ENCODE measurements around the gene TERT.
"Not testable (repeated sequence)": the region's sequence is repeated elsewhere in the genome, so short reads cannot be mapped to it uniquely, and the experiment has no call there.

TERT gene

GRCh38 chr5:1230551-1230950 is 64.3 kb downstream of the TERT start:
- ATAC-seq = no peak

DNA sequence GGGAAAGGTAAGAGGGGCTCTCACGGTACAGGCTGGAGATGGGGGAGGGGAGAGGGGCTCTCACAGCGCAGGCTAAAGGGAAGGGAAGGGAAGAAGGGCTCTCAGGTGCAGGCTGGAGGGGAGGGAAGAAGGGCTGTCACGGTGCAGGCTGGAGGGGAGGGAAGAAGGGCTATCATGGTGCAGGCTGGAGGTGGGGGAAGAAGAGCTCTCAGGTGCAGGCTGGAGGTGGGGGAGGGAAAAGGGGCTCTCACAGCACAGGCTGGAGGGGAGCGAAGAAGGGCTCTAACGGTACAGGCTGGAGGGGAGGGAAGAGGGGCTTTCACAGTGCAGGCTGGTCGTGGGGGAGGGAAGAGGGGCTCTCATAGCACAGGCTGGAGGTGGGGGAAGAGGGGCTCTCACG is 65.0 kb downstream of the TERT start:
- ATAC-seq = no peak
- TF ChIP-seq TOX (CRISPR knock-in tag; IDR thresholded peaks at IDR 0.05; ENCODE audit: borderline replicate concordance) (no peak), ESRRG (CRISPR knock-in tag; IDR thresholded peaks at IDR 0.05) (no peak), SNAI2 (CRISPR knock-in tag; IDR thresholded peaks at IDR 0.05) (no peak), CSDC2 (CRISPR knock-in tag; IDR thresholded peaks at IDR 0.05) (no peak), ZNF8 (CRISPR knock-in tag; IDR thresholded peaks at IDR 0.05) (no peak), TSHZ2 (CRISPR knock-in tag; IDR thresholded peaks at IDR 0.05) (no peak), GLIS3 (CRISPR knock-in tag; IDR thresholded peaks at IDR 0.05) (no peak), ZNF70 (CRISPR knock-in tag; IDR thresholded peaks at IDR 0.05) (no peak), RARB (CRISPR knock-in tag; IDR thresholded peaks at IDR 0.05) (no peak), TCF4 (CRISPR knock-in tag; IDR thresholded peaks at IDR 0.05; ENCODE audit: borderline replicate concordance) (no peak), ZFP3 (CRISPR knock-in tag; IDR thresholded peaks at IDR 0.05) (no peak), ZFP30 (CRISPR knock-in tag; IDR thresholded peaks at IDR 0.05) (no peak), ZC3H10 (CRISPR knock-in tag; IDR thresholded peaks at IDR 0.05) (no peak), POU6F1 (CRISPR knock-in tag; IDR thresholded peaks at IDR 0.05; ENCODE audit: borderline replicate concordance, low read depth) (no peak), ZNF565 (CRISPR knock-in tag; conservative IDR thresholded peaks at IDR 0.05; ENCODE audit: low read depth) (no peak), ISL1 (CRISPR knock-in tag; IDR thresholded peaks at IDR 0.05) (no peak)
- TF ChIP-seq, protein P1, sequence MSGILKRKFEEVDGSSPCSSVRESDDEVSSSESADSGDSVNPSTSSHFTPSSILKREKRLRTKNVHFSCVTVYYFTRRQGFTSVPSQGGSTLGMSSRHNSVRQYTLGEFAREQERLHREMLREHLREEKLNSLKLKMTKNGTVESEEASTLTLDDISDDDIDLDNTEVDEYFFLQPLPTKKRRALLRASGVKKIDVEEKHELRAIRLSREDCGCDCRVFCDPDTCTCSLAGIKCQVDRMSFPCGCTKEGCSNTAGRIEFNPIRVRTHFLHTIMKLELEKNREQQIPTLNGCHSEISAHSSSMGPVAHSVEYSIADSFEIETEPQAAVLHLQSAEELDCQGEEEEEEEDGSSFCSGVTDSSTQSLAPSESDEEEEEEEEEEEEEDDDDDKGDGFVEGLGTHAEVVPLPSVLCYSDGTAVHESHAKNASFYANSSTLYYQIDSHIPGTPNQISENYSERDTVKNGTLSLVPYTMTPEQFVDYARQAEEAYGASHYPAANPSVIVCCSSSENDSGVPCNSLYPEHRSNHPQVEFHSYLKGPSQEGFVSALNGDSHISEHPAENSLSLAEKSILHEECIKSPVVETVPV (CRISPR knock-in tag; IDR thresholded peaks at IDR 0.05) = no peak
- TF ChIP-seq, protein P2, sequence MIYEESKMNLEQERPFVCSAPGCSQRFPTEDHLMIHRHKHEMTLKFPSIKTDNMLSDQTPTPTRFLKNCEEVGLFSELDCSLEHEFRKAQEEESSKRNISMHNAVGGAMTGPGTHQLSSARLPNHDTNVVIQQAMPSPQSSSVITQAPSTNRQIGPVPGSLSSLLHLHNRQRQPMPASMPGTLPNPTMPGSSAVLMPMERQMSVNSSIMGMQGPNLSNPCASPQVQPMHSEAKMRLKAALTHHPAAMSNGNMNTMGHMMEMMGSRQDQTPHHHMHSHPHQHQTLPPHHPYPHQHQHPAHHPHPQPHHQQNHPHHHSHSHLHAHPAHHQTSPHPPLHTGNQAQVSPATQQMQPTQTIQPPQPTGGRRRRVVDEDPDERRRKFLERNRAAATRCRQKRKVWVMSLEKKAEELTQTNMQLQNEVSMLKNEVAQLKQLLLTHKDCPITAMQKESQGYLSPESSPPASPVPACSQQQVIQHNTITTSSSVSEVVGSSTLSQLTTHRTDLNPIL (CRISPR knock-in tag; IDR thresholded peaks at IDR 0.05; ENCODE audit: low read depth) = no peak
- TF ChIP-seq, protein P3, sequence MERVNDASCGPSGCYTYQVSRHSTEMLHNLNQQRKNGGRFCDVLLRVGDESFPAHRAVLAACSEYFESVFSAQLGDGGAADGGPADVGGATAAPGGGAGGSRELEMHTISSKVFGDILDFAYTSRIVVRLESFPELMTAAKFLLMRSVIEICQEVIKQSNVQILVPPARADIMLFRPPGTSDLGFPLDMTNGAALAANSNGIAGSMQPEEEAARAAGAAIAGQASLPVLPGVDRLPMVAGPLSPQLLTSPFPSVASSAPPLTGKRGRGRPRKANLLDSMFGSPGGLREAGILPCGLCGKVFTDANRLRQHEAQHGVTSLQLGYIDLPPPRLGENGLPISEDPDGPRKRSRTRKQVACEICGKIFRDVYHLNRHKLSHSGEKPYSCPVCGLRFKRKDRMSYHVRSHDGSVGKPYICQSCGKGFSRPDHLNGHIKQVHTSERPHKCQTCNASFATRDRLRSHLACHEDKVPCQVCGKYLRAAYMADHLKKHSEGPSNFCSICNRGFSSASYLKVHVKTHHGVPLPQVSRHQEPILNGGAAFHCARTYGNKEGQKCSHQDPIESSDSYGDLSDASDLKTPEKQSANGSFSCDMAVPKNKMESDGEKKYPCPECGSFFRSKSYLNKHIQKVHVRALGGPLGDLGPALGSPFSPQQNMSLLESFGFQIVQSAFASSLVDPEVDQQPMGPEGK (CRISPR knock-in tag; IDR thresholded peaks at IDR 0.05; ENCODE audit: borderline replicate concordance) = no peak

More at GRCh38 chr5:1230551-1230950, 64.3 kb downstream of the TERT start:
- TF ChIP-seq GLIS3 (CRISPR knock-in tag; IDR thresholded peaks at IDR 0.05) = no peak
- no peak for TF ChIP-seq SNAI2 (CRISPR knock-in tag; IDR thresholded peaks at IDR 0.05)
- no peak for TF ChIP-seq ESRRG (CRISPR knock-in tag; IDR thresholded peaks at IDR 0.05)
- TF ChIP-seq ISL1 (CRISPR knock-in tag; IDR thresholded peaks at IDR 0.05) = no peak
- TF ChIP-seq PPARA (CRISPR knock-in tag; IDR thresholded peaks at IDR 0.05; ENCODE audit: borderline replicate concordance) = no peak
- TF ChIP-seq TOX (CRISPR knock-in tag; IDR thresholded peaks at IDR 0.05; ENCODE audit: borderline replicate concordance) = no peak

GRCh38 chr5:1229023-1229422 is 65.8 kb downstream of the TERT start:
- not testable (repeated sequence) for ATAC-seq

- ATAC-seq = no peak
- TF ChIP-seq TCF4 (CRISPR knock-in tag; IDR thresholded peaks at IDR 0.05; ENCODE audit: borderline replicate concordance) (no peak), ZNF565 (CRISPR knock-in tag; conservative IDR thresholded peaks at IDR 0.05; ENCODE audit: low read depth) (no peak), GLIS3 (CRISPR knock-in tag; IDR thresholded peaks at IDR 0.05) (no peak)
Observed at GRCh38 chr5:1228120-1228519, 66.7 kb downstream of the TERT start.

Measured in SK-N-SH treated with all-trans-retinoic acid at 6 μM for 48 hours (cell line).